Fibroblast of upper back skin (primary cell): Measurements from ENCODE around the gene SLC4A1.

ENCODE experiments used
- DNase-seq: peaks from one replicate; pipeline ENCODE4 v3.0.0-alpha.2; 2013

The SLC4A1 gene

DNA sequence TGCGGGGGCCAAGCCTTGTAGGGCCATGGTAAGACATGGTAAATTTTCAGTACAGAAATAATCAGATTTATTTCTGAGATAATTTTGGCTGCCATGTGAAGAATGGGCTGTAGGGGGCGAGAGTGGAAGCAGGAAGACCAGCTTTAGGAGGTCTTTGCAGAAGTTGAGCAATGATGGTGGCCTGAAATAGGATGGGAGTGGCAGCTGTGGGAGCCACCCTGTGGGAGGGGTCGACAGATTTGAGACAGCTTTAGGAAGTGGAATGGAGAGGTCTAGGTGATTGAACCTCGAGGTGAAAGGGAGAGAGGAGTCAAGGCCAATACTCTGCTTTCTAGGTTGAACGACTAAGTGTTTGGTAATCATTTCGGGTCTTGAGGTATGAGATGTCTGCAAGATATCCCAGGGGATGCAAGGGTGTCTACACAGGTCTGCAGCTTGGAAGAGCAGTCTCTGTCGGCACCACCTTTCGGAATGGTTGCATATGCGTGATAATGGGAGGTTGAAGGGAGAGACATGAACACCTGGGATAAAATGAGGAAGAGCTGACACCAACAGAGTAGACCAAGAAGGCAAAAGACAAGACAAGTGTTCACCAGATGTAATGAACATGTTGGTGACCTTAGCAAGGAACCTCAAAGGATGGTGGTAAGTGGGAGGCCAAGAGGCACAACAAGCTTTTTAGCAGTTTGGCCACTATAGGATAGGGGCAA is 64.0 kb downstream of the SLC4A1 start:
- DNase-seq, result peak; percentile 58

DNA sequence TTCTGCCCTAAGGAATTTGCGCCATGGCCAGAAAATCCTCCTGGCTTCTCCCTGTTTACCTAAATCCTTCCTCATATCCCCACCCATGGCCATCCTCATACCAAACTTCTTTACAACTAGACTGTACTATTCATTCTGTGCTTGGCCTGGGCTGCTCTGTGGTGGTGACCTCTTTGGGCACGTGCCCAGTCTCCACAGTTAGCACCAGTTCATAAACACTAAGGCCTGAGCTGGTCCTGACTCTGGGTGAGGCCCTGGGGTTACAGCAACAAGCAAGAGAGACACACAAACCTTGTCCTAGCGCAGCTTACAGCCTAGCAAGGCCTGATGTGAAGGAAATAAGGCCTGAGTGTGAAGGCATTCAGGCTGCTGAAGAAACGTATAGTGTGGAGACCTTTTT is 65.2 kb downstream of the SLC4A1 start:
- DNase-seq, result no peak

DNA sequence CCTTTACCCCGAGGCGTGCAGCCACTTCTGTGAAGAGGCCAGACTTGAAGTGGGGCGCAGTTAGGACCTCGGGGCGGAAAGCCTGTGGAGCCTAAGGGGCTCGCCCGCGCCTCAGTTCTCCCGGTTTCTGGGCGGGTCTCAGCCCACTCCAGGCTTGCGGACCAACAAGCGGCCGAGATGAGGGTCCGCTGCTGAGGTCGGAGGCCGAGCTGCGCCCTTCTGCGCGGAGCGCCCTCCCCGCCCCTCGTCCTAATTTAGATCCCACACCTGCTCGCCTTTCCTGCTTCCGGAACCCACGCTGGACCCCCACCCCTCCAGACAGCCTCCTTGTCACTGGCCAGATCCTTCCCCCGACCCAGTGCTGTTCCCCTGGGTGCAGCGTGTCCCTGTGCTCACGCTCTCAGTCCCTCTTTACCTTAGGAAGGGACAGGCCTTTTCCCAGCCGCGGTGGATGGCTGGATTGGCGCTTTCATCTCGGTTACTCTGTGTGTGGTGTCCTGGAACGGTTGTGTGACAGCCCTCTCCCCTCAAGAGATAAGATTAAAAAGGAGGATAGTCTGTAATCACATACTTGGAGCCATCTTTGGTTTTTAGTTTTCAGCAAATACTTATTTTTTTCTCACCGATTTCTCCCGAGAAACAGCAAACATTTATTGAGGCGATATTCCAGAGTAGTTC is 67.3 kb downstream of the SLC4A1 start:
- no peak for DNase-seq

DNA sequence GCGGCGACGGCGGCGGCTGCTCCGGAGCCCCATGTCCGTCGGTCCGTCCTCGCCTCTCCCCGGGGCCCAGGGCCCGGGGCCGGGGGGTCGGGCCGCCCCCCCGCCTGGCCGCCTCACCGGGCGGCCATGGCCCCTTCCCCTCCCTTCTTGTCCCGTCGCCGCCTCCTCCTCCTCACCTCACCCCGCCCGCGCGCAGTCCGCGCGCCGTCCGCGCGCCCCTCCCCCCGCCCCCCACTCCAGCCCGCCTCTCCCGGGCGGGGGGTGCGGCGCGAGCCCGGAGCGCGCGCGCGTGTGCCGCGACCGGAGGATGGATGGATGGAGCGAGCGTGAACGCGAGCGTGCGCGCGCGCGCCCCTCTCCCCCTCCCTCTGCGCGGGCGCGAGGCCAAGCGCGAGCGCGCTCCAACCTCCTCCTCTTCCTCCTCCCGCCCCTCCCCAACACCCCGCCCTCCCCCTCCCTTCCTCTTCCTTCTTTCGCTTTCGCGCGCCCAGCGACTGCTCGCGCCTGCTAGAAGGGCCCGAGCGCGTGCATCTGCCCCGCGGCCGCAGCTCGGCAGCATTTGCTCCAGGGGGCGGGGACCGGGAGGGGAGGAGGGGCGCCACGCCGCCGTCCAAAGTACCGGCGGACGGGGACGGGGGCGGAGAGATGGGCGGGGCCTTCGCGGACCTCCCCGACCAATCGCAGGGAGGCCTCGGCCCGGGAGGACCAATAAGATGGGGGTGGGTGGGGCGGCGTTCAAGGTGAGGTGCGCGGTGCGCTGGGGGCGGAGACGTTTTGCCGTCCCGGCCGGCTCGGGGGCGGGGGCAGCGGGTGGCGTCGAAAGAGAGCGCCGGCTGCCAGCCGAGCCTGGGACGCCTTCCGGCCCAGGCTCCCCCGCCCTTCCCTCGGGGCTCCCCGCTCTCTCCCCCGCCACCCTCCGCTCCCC is 68.1 kb downstream of the SLC4A1 start, which contains the start of gene ATXN7L3:
ATXN7L3 (minus strand) TSS at position 332 of the 925 bp plus-strand sequence. CDS start 1,814 bp downstream, outside the sequence.
- peak; percentile 98 for DNase-seq

DNA sequence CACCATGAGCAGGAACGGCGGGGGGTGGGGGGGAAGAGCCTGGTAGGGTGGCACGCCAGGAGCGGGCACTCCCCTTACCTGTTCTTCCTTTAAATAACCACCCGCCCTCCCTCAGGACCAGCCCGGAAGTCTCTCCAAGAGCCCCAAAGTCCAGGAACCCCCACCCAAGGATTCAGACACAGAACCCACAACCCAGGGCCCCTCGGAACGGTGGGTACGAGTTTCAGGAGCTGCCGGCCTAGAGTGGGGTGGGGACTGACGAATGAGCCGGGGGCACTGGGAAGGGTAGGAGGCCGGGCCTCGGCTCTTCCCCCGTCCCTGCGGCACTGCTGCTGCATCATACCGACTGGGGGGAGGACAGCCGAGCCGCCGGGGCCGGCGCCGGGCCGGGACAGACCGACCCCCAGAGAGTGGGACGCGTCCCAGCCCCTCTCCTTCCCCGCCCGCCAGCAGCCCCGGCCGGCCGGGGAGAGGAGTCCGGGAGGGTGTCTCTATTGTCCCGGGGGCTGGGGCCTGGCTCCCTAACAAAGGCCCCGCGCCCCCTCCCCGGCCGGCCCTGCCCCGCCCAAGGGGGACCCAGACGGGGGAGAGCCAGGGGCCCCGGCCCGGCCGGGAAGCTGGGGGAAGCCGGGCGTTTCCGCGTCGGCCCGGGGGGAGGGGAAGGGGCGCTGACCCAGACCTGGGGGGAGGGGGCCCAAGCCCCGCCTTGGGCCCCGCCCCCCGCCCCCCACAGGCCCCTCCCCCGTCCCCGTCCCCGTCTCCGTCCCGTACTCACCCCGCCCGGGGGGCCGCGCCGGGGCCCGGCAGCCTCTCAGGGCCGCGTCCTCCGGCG is 69.0 kb downstream of the SLC4A1 start:
- peak; percentile 59 for DNase-seq
